K562 (cell line): Measurements from ENCODE around the gene ERBB4. TPM values are rescaled to one million over a fixed set of nuclear protein-coding genes. Genes with fewer than 3 reads are reported as not detected.

Experiments
- ATAC-seq: fragments of 200-7000 bp; cut with Tn5 transposase; 3 replicates; pipeline ENCODE4 v1.9.1; 2020; ENCODE audit warnings: moderate library complexity
- BruUV-seq: library from RNA; stranded (reverse); fragments of 400-500 nt; replicated peaks from 2 replicates; lab custom pipeline; 2021; lab: Mats Ljungman, UMichigan
- CTCF ChIA-PET: fragments of 300-600 bp; formaldehyde crosslinking; extraction: SDS; loops from one replicate; lab custom pipeline; 2021; ENCODE audit warnings: low intra/inter-chr PET ratio; lab: Yijun Ruan, JAX
- POLR2A ChIA-PET: fragments of 300-600, 350-650 bp; sonication (Branson Sonifier 250); formaldehyde crosslinking; extraction: SDS; loops from one replicate; lab custom pipeline; 2021; ENCODE audit warnings: antibody characterized with exemption, inconsistent platforms; lab: Yijun Ruan, JAX
- DNase-seq, 4 experiments: peaks; one replicate each; pipeline versions ENCODE4 v3.0.0 to v3.0.0-alpha.2; 2011 to 2018; ENCODE audit warnings: low spot score in 3 of 4, mixed read lengths in 3 of 4; ENCODE audit errors: extremely low read depth in 1 of 4
- FAIRE-seq: peaks from 2 replicates; lab custom pipeline; 2011; peaks lifted over from hg19 to GRCh38; lab: Jason Lieb, UNC
- H2AFZ ChIP-seq: 2 replicates; pipeline ENCODE4 v1.6.0; 2011; ENCODE audit warnings: low read depth, low read length, control low read depth, inconsistent platforms
- H3K27ac ChIP-seq: fragments of 200-600 bp; 3 replicates; pipeline ENCODE4 v1.8.0; 2011; ENCODE audit warnings: low read depth, mild to moderate bottlenecking, control low read depth, inconsistent platforms, low read length, moderate library complexity, mixed read lengths; ENCODE audit errors: extremely low read depth
- H3K27me3 ChIP-seq, 2 experiments: fragments of 300-600 bp in 1 of 2; 2 replicates in 1 of 2; 3 replicates in 1 of 2; pipeline versions ENCODE4 v1.6.0 to v1.8.0; 2011; ENCODE audit warnings: inconsistent platforms in 2 of 2, low read length in 2 of 2, mild to moderate bottlenecking in 1 of 2, mixed read lengths in 1 of 2, moderate library complexity in 1 of 2; ENCODE audit not compliant: control insufficient read depth in 2 of 2, insufficient read depth in 2 of 2
- H3K36me3 ChIP-seq: fragments of 300-600 bp; 3 replicates; pipeline ENCODE4 v1.8.0; 2011; ENCODE audit warnings: mild to moderate bottlenecking, low read length, inconsistent platforms; ENCODE audit not compliant: control insufficient read depth, insufficient read depth
- H3K4me1 ChIP-seq, 2 experiments: fragments of 200-600 bp in 1 of 2; replicated peaks in 1 of 2; 2 replicates in 1 of 2; 3 replicates in 1 of 2; pipeline versions ENCODE4 v1.5.1 to v1.8.0; 2011; ENCODE audit warnings: inconsistent platforms in 2 of 2, low read length in 2 of 2, mild to moderate bottlenecking in 1 of 2, mixed read lengths in 1 of 2, moderate library complexity in 1 of 2; ENCODE audit not compliant: control insufficient read depth in 2 of 2, insufficient read depth in 2 of 2
- H3K4me2 ChIP-seq: 2 replicates; pipeline ENCODE4 v1.6.1; 2011; ENCODE audit warnings: low read length, control low read depth, inconsistent platforms, mixed read lengths; ENCODE audit not compliant: insufficient read depth
- H3K4me3 ChIP-seq: fragments of 200-600 bp; sonication (generic), shearing (Covaris generic); 2 replicates; pipeline ENCODE4 v1.5.1; 2016; ENCODE audit warnings: control low read depth, inconsistent platforms
- H3K79me2 ChIP-seq: fragments of 200-600 bp; 3 replicates; pipeline ENCODE4 v1.8.0; 2011; ENCODE audit warnings: low read length, inconsistent platforms; ENCODE audit not compliant: control insufficient read depth, insufficient read depth
- H3K9ac ChIP-seq, 2 experiments: 2 replicates each; pipeline versions ENCODE4 v1.6.0 to v1.6.1; 2011; ENCODE audit warnings: low read depth in 2 of 2, low read length in 2 of 2, control low read depth in 1 of 2, inconsistent platforms in 1 of 2, mild to moderate bottlenecking in 1 of 2, mixed read lengths in 1 of 2; ENCODE audit not compliant: insufficient read depth in 1 of 2
- H3K9me1 ChIP-seq: one replicate; pipeline ENCODE4 v1.6.0; 2011; ENCODE audit warnings: inconsistent platforms, mild to moderate bottlenecking, low read length, moderate library complexity; ENCODE audit not compliant: control insufficient read depth, insufficient read depth
- H3K9me3 ChIP-seq: replicated peaks from 2 replicates; pipeline ENCODE4 v1.5.1; 2011; ENCODE audit warnings: low read depth, low read length, inconsistent platforms; ENCODE audit not compliant: control insufficient read depth, insufficient read depth
- H4K20me1 ChIP-seq: replicated peaks from 2 replicates; pipeline ENCODE4 v1.6.1; 2011; ENCODE audit warnings: low read length, inconsistent platforms, mixed read lengths; ENCODE audit not compliant: control insufficient read depth, insufficient read depth
- CHCHD3 ChIP-seq: fragments of 250-450 bp; sonication (Bioruptor Pico); IDR thresholded peaks from 2 replicates; pipeline ENCODE4 v2.1.2; 2022; ENCODE audit warnings: mild to moderate bottlenecking
- ETV1 ChIP-seq: fragments of 450-650 bp; conservative IDR thresholded peaks from 2 replicates; pipeline ENCODE4 v1.6.1; 2016; ENCODE audit warnings: missing genetic modification characterization, control low read depth, low read depth, missing compliant biosample characterization
- HLTF ChIP-seq: fragments of 450-650 bp; IDR thresholded peaks from 2 replicates; pipeline ENCODE4 v1.6.1; 2016
- HNRNPLL ChIP-seq: fragments of 200-400 bp; formaldehyde crosslinking; IDR thresholded peaks from 2 replicates; pipeline ENCODE4 v1.6.1; 2017; ENCODE audit warnings: low read length, low read depth, mild to moderate bottlenecking; ENCODE audit not compliant: poor library complexity, severe bottlenecking
- KAT7 ChIP-seq: sonication (generic); formaldehyde crosslinking; IDR thresholded peaks from 2 replicates; pipeline ENCODE4 v1.8.0; 2022; ENCODE audit warnings: missing genetic modification reagents, mild to moderate bottlenecking, borderline replicate concordance
- NFYB ChIP-seq: IDR thresholded peaks from 2 replicates; pipeline ENCODE4 v1.6.1; 2011; ENCODE audit warnings: mild to moderate bottlenecking, moderate library complexity; ENCODE audit not compliant: insufficient read length; ENCODE audit errors: extremely low read depth
- PML ChIP-seq: IDR thresholded peaks from 2 replicates; pipeline ENCODE4 v1.6.1; 2012; ENCODE audit warnings: low read length, inconsistent platforms
- RCOR1 ChIP-seq, 2 experiments: IDR thresholded peaks; 2 replicates each; pipeline ENCODE4 v1.6.1; 2012; ENCODE audit warnings: low read depth in 2 of 2, low read length in 2 of 2, borderline replicate concordance in 1 of 2, improper control_type of control experiment in 1 of 2
- SIN3A ChIP-seq, 2 experiments: fragments of 150-350 bp in 1 of 2; IDR thresholded peaks; 2 replicates each; pipeline ENCODE4 v1.6.1; 2011 to 2016; ENCODE audit warnings: borderline replicate concordance in 2 of 2, low read depth in 2 of 2, low read length in 2 of 2, mild to moderate bottlenecking in 2 of 2, moderate library complexity in 2 of 2; ENCODE audit not compliant: control insufficient read depth in 1 of 2
- SMC3 ChIP-seq: conservative IDR thresholded peaks from 2 replicates; pipeline ENCODE4 v1.6.1; 2011; ENCODE audit warnings: low read depth, low read length, improper control_type of control experiment; ENCODE audit not compliant: insufficient read depth
- TCFL5 ChIP-seq: fragments of 250-450 bp; sonication (Bioruptor Pico); conservative IDR thresholded peaks from 2 replicates; pipeline ENCODE4 v1.6.1; 2021; ENCODE audit warnings: mild to moderate bottlenecking, moderate library complexity, matching md5 sums
- ZNF140 ChIP-seq: fragments of 250-450 bp; sonication (Bioruptor Pico); IDR thresholded peaks from 2 replicates; pipeline ENCODE4 v1.8.0; 2021; ENCODE audit warnings: moderate library complexity, mild to moderate bottlenecking, inconsistent platforms
- WGBS: fragments of 100-300 bp; shearing (Covaris generic); methylation state at CpG from one replicate; pipeline ENCODE4 v1.1.6; 2016; ENCODE audit warnings: low coverage, mixed read lengths; ENCODE audit not compliant: insufficient coverage; ENCODE audit errors: missing lambda C conversion rate; 5-methylcytosine and 5-hydroxymethylcytosine counted together
- in situ Hi-C: fragments of 300-500 bp; cut with MboI; formaldehyde crosslinking; loops from 4 replicates; pipeline ENCODE4 v1.15.0; 2018; ENCODE audit warnings: inconsistent platforms, mixed read lengths
- intact Hi-C: fragments of 100-400 bp; cut with micrococcal nuclease; formaldehyde crosslinking; loops from 2 replicates; pipeline ENCODE4 v1.14.2; 2022
- polyA plus RNA-seq, 8 experiments: library from polyadenylated mRNA; depleted of rRNA in 4 of 8; stranded (reverse) in 5 of 8; unstranded in 3 of 8; fragments of >200 nt; fragmentation: Nextera tagmentation in 2 of 8; fragmentation: Illumina TruSeq in 1 of 8; extraction: Ambion mirVana in 2 of 8; extraction: Trizol in 1 of 8; gene quantifications; 2 replicates each; pipeline versions ENCODE4 v1.2.1 to v1.2.3, GENCODE V29; 2011 to 2014; ENCODE audit warnings: inconsistent platforms in 1 of 8, missing spikeins in 1 of 8
- total RNA-seq, 7 experiments: library from RNA; depleted of rRNA in 6 of 7; stranded (reverse); fragments of >200 nt in 6 of 7; fragmentation: Illumina TruSeq in 2 of 7; extraction: Trizol in 2 of 7; gene quantifications; 2 replicates each; pipeline versions ENCODE4 v1.2.1 to v1.2.3, GENCODE V29; 2011 to 2021; ENCODE audit warnings: low replicate concordance in 1 of 7
- TF ChIP-seq, protein P1 (sequence below): sonication (generic); formaldehyde crosslinking; IDR thresholded peaks from 2 replicates; pipeline ENCODE4 v1.9.0; 2022; ENCODE audit warnings: mild to moderate bottlenecking, missing genetic modification reagents
- TF ChIP-seq, protein P2 (sequence below): fragments of 450-650 bp; IDR thresholded peaks from 2 replicates; pipeline ENCODE4 v1.6.1; 2016; ENCODE audit warnings: low read depth

ERBB4 gene
- total and polyA plus RNA-seq, 9 of the 15 experiments (the other 6 are each of a cell fraction or from before 2014, with no cell fraction given) = not detected

DNA sequence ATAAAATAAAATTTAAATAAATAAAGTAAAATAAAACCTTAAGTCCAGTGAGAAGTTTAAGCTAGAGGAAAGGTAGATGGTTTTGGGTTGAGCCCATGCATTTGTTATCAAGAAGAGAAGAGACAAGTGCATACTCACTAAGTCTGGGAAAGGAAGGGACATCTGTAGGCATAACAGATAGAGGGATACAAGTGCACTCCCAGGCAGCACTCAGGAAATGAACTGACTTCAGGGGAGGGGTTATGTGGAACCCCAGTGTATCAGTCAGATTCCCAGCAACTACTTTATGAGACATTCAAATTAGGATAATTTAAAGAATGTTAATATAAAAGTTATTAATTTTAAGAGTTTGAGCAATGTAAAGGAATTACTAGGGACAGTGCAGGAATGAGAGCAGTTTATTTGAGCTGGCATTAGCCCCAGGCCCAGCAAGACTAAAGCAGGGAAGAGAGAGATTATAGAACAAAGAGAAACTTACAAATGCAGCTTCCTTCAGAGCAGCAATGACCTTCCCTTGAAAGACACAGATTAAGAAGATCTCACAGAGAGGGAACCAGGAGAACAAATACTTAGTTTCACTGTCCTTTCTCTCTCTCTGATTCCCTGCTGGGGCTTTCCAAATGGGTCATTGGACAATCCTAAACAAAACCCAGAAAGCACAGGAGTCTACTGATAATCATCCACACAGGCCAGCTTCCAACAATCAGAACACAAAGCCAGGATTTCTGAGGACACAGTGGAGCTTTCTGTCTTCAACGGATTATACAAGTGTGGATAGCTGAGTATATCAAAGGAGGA, 109.7 kb downstream of the ERBB4 start:
- Histone ChIP-seq H3K36me3 (no peaks in the 10 kb centered on the region), H3K4me3 (no peak overlapping the region), H3K4me1 (no peaks in the 10 kb centered on the region), H3K9me3 (no peaks in the 10 kb centered on the region), H3K27me3 (no peaks in the 10 kb centered on the region), H3K79me2 (no peaks in the 10 kb centered on the region), H4K20me1 (no peaks in the 10 kb centered on the region), H3K9ac (no peak overlapping the region), H3K9me1 (no peaks in the 10 kb centered on the region), H2AFZ (no peak overlapping the region), H3K4me2 (no peak overlapping the region), H3K27ac (no peak overlapping the region)
- no peak for DNase-seq
- WGBS = no CpG with 5 or more reads among the region's 1 CpG
- in situ Hi-C loops = no loop called here
- no TSS peak for BruUV-seq
- ChIA-PET CTCF (no interaction called here), POLR2A (interaction anchor here (0.8 kb wide), 1 partner anchor 509 kb away, joined by 3 read pairs; no protein-coding TSS in a partner anchor)
- no peak for ATAC-seq
- intact Hi-C loops = no loop called here
- FAIRE-seq = no peak
- TF ChIP-seq HNRNPLL (no peak), HLTF (no peak), ETV1 (no peak), CHCHD3 (CRISPR knock-in tag) (no peak), KAT7 (no peak), NFYB (no peak), SIN3A (IDR thresholded peaks at IDR 0.05; ENCODE audit: borderline replicate concordance in 2 of 2, control insufficient read depth in 1 of 2, low read depth in 2 of 2, low read length in 2 of 2) (no peak), SMC3 (no peak), TCFL5 (no peak), RCOR1 (IDR thresholded peaks at IDR 0.05; ENCODE audit: borderline replicate concordance in 1 of 2, low read depth in 2 of 2, low read length in 2 of 2) (no peak), ZNF140 (CRISPR knock-in tag) (no peak), PML (no peak)
- TF ChIP-seq, protein P1, sequence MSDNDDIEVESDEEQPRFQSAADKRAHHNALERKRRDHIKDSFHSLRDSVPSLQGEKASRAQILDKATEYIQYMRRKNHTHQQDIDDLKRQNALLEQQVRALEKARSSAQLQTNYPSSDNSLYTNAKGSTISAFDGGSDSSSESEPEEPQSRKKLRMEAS (CRISPR knock-in tag) = no peak
- TF ChIP-seq, protein P2, sequence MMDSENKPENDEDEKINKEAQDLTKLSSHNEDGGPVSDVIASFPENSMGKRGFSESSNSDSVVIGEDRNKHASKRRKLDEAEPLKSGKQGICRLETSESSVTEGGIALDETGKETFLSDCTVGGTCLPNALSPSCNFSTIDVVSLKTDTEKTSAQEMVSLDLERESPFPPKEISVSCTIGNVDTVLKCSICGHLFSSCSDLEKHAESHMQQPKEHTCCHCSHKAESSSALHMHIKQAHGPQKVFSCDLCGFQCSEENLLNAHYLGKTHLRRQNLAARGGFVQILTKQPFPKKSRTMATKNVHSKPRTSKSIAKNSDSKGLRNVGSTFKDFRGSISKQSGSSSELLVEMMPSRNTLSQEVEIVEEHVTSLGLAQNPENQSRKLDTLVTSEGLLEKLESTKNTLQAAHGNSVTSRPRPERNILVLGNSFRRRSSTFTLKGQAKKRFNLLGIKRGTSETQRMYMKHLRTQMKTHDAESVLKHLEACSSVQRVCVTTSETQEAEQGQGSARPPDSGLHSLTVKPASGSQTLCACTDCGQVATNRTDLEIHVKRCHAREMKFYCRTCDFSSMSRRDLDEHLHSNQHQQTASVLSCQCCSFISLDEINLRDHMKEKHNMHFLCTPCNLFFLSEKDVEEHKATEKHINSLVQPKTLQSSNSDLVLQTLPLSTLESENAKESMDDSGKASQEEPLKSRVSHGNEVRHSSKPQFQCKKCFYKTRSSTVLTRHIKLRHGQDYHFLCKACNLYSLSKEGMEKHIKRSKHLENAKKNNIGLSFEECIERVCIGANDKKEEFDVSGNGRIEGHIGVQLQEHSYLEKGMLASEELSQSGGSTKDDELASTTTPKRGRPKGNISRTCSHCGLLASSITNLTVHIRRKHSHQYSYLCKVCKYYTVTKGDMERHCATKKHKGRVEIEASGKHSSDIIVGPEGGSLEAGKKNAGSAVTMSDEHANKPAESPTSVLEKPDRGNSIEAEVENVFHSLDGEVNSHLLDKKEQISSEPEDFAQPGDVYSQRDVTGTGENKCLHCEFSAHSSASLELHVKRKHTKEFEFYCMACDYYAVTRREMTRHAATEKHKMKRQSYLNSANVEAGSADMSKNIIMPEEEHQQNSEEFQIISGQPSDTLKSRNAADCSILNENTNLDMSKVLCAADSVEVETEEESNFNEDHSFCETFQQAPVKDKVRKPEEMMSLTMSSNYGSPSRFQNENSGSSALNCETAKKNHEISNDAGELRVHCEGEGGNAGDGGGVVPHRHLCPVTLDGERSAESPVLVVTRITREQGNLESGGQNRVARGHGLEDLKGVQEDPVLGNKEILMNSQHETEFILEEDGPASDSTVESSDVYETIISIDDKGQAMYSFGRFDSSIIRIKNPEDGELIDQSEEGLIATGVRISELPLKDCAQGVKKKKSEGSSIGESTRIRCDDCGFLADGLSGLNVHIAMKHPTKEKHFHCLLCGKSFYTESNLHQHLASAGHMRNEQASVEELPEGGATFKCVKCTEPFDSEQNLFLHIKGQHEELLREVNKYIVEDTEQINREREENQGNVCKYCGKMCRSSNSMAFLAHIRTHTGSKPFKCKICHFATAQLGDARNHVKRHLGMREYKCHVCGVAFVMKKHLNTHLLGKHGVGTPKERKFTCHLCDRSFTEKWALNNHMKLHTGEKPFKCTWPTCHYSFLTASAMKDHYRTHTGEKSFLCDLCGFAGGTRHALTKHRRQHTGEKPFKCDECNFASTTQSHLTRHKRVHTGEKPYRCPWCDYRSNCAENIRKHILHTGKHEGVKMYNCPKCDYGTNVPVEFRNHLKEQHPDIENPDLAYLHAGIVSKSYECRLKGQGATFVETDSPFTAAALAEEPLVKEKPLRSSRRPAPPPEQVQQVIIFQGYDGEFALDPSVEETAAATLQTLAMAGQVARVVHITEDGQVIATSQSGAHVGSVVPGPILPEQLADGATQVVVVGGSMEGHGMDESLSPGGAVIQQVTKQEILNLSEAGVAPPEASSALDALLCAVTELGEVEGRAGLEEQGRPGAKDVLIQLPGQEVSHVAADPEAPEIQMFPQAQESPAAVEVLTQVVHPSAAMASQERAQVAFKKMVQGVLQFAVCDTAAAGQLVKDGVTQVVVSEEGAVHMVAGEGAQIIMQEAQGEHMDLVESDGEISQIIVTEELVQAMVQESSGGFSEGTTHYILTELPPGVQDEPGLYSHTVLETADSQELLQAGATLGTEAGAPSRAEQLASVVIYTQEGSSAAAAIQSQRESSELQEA = no peak
